ENCODE results near the gene SAMD9L.
A peak's percentile ranks its signal among the peaks of the same experiment; 100 is the strongest.
"Not testable (repeated sequence)": the region's sequence is repeated elsewhere in the genome, so short reads cannot be mapped to it uniquely, and the experiment has no call there.

The SAMD9L gene

DNA sequence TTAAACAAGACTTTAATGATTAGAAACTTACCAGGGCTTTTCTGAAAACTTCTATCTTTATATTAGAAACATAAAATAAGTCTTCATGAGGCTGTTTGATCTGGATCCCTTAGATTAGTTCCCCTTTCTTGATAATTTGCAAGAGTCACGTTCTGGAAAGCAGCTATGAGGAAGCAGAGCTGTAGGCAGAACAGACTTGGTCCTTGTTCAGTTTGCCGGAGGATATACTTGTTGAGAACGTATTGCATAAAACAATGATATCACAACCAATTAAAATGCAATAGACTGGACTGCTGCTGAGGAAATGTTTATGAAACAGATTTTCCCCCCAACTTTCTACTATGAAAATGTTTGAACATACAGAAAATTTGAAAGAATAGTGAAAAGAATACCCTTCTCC, 2.8 kb downstream of the SAMD9L start:
- no peak for DNase-seq

- DNase-seq = no peak
Measured at GRCh38 chr7:93142127-93142526, 6.1 kb downstream of the SAMD9L start.

DNA sequence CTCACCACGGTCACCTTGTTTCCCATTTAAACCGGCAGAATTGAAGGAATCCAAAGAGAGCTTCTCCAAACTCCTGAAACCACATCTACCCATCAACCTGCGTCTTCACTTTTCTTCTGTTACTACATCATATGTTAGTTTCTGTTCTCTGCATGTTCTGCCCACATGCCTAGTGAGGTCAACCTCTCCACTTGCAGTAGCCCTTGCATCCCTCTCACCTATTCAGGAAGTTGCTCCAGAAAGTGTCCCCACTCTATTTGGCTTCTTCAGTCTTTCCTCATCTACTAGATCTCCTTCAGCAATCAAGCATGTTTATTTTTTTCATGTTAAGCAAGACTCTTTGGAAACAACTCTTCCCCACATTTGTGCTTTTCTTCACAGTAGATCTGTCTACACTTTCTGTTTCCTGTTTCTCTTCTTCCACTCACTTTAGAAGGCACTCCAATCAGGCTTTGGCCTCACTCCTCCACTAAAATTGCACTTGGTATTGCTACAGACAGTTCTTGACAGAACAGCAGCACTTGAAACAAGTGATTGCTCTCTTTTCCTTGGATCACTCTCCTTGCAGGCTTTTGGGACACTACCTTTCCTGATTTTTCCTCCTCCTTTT, 7.5 kb downstream of the SAMD9L start:
- no peak for DNase-seq

DNA sequence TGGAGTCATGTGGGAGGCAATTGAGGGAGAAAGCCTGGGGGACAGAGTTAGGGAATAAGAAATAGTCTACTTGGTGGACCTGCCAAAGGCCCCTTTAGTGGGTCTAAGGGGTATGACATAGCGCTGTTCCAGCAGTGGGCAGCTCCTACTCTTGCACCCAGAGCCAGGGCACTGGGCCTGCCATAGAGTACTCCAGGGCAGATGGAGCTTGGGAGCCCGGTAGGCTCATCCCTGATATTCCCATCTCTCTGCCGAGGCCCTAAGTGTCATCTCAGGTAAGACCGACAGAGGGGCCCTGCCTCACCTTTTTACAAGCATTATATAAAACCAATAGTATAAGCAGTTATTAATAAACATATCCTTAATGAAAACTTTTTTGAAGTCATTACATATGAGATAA, 9.6 kb downstream of the SAMD9L start:
- no peak for DNase-seq

GRCh38 chr7:93133005-93133404, 15.2 kb downstream of the SAMD9L start:
- DNase-seq = no peak

DNA sequence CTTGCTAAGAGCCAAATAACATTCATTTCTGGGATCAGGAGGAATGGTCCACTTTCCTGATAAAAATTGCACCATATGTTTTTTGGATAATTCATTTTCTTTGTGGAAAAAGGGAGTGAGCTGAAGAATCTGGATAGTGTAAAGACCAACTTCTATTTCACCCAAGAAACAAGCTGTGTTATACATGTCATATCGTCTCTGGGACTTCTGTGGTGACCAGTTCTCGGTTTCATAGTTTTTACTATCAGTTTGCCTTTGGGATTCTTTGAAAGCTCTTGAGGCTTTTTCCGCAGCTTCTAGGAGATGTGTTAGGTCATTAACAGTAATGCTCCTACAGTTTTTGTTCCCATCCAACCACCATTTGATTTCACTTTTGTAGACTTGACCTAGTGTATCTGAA, 16.0 kb downstream of the SAMD9L start:
- DNase-seq = no peak

DNA sequence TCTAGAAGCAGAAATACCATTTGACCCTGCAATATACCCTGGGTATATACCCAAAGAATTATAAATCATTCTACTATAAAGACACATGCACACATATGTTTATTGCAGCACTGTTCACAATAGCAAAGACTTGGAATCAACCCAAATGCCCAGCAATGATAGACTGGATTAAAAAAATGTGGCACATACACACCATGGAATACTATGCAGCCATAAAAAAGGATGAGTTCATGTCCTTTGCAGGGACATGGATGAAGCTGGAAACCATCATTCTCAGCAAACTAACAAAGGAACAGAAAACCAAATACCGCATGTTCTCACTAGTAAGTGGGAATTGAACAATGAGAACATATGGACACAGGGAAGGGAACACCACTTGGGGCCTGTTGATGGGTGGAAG, 21.2 kb downstream of the SAMD9L start:
- DNase-seq = not testable (repeated sequence)

- DNase-seq = not testable (repeated sequence)
Measured at GRCh38 chr7:93123532-93123931, 24.7 kb downstream of the SAMD9L start.

GRCh38 chr7:93120592-93121549, 27.3 kb downstream of the SAMD9L start:
- no peak for DNase-seq

DNA sequence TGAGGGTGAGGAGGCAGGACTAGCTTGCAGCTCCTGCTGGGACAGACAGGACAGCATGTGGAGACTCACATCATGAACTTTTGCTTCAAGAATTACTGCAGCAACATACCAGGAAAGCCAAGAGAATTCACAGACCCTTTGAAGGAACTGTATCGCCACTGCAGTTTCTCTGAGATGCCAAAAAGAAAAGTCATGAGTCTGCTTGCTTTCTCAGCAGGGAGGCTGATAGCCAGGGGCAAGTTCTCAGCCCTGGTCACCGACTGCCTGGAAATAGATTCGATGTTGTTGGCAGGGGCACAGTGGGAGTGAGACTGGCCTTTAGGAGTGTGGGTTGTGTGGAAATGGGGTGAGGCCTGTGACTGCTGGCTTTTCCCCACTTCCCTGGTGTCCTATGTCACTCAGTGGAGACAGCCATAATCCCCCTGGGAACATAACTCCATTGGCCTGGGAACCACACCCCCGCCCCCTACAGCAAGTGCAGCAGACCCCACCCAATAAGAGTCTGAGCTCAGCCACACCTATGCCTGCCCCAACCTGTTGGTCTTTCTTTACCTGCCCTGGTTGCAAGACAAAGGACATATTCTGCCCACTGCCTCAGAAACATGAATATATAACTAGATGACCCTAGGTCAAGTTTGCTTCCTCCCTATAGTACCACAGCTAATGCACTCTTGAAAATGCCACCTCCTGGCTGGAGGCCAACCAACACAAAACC, 28.8 kb downstream of the SAMD9L start:
- no peak for DNase-seq

GRCh38 chr7:93117852-93118530, 30.2 kb downstream of the SAMD9L start, which contains the start of gene SAMD9:
Gene SAMD9, minus strand, starts transcription at chr7:93117979. Its CDS starts 11,882 bp downstream, at chr7:93106097.
- peak; percentile 64 for DNase-seq

DNA sequence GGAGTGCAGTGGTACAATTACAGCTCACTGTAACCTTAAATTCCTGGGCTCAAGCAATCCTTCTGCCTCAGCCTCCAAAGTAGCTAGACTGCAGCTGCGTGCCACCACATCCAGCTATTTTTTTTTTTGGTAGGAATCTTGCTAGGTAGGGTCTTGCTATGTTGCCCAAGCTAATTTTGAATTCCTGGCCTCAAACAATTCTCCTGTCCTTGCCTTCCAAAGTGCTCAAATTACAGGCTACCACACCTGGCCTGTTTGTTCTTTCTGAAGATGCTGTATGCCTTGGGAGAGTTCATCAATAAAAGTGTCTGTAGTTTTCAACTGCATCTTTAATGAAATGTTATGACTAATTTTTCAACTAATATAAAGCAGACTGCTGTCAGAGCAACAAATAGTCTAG, 30.9 kb downstream of the SAMD9L start:
- DNase-seq = no peak

DNA sequence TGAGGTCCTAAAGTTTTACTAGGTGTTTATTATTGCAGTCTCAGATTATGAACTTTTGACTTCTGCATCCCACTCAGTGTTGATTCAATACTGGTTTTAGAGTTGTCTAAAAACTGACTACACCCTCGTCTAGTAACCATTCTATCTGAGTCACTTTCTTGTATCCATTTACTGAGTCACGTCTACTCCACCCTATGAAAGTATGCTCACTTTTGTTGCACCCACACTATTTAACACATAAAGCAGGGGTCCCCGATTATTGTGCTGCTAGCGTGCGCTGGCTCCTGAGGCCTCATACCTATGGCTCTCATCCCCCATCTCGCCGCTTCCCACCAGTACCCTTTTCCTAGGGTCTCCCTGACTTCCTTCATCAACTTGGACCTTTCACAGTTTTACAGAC, 32.4 kb downstream of the SAMD9L start:
- peak; percentile 23 for DNase-seq

DNA sequence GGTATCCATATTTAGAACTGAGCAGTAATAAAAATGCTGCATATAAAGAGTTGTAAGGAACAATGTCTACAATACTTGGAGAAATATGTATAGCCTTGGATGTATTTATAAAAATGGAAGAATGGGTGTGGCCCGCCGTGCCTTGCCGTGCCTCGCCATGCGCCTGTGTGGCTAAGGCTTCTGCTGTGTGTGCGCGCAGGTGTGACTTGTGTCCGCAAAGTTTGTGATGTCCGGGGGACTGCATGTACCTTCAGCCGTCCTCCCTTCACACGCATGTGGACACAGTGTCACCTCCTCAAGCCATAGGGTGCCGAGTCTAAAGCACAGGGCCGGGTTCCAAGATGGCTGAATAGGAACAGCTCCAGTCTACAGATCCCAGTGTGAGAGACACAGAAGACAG, 40.2 kb downstream of the SAMD9L start:
- DNase-seq = no peak

- DNase-seq = no peak
Measured at GRCh38 chr7:93097388-93097787, 50.8 kb downstream of the SAMD9L start.

- DNase-seq = no peak
Measured at GRCh38 chr7:93092757-93093370, 55.3 kb downstream of the SAMD9L start.

All from stimulated activated CD4-positive, alpha-beta T cell treated with anti-CD3 and anti-CD28 coated beads, Interleukin-4, amount 100 ng/mL, for 24 hours (primary cell).